ENCODE data around the gene OTOR.

The OTOR gene

GRCh38 chr20:16710781-16711180, 37.4 kb upstream of the OTOR start:
- TF ChIP-seq, protein P1, sequence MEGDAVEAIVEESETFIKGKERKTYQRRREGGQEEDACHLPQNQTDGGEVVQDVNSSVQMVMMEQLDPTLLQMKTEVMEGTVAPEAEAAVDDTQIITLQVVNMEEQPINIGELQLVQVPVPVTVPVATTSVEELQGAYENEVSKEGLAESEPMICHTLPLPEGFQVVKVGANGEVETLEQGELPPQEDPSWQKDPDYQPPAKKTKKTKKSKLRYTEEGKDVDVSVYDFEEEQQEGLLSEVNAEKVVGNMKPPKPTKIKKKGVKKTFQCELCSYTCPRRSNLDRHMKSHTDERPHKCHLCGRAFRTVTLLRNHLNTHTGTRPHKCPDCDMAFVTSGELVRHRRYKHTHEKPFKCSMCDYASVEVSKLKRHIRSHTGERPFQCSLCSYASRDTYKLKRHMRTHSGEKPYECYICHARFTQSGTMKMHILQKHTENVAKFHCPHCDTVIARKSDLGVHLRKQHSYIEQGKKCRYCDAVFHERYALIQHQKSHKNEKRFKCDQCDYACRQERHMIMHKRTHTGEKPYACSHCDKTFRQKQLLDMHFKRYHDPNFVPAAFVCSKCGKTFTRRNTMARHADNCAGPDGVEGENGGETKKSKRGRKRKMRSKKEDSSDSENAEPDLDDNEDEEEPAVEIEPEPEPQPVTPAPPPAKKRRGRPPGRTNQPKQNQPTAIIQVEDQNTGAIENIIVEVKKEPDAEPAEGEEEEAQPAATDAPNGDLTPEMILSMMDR (IDR thresholded peaks at IDR 0.05; ENCODE audit: low read depth, low read length): no peak
- no peak overlapping the region for H3K4me3 ChIP-seq (ENCODE audit: low read depth, low read length)

DNA sequence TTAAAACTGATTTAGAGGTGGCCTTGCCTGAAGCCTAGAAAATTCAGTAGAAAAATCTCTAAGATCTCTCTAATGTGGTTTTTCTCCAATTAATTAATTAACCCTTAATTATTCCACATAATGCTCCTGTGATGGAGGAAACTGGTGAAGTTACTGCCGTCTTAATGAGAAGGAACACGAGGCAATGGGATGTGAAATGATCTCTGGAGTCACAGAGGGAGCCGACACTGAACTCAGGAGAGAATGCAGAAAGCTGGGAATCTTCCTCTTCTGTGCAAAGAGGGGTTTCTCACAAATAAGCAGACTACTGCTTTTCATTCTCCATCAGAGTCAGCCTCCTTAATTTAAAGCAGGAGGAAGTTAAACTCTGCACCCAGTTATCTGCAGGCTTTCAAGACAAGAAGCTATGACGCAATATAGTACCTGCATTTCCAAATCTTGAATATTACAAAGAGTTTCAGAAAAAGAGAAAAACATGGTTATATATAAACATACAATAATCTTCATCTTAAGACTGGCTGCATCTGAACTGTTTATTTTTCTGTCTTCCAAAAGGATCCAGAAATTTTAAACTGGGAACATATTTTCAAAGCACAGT, 36.4 kb upstream of the OTOR start:
- no peak overlapping the region for H3K4me3 ChIP-seq (ENCODE audit: low read depth, low read length)
- TF ChIP-seq, protein P1 (IDR thresholded peaks at IDR 0.05; ENCODE audit: low read depth, low read length): no peak

- H3K4me3 ChIP-seq (ENCODE audit: low read depth, low read length): no peak overlapping the region
- TF ChIP-seq, protein P1 (IDR thresholded peaks at IDR 0.05; ENCODE audit: low read depth, low read length): no peak
Measured at GRCh38 chr20:16712511-16712947, 35.6 kb upstream of the OTOR start.

GRCh38 chr20:16713066-16713465, 35.1 kb upstream of the OTOR start:
- H3K4me3 ChIP-seq (ENCODE audit: low read depth, low read length): no peak overlapping the region
- TF ChIP-seq, protein P1 (IDR thresholded peaks at IDR 0.05; ENCODE audit: low read depth, low read length): no peak

DNA sequence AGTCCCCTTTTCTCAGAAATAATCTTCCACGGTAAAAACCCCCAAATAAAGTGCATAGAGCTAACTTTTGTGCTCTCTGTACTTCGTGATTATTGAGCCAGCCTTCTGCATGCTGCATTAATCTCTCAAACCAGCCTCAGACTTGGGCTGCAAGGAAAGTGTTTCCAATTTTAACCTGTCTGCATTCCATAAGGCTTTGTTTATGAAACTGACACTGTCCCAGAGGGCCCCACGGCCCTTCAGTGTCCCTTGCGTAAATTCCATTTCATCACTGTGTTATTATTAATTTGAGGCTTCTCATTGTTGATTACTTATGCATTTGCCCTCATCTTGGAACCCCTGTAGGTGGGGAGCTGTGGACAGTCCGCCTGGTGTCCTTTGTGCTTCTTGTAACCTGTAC, 33.9 kb upstream of the OTOR start:
- TF ChIP-seq, protein P1 (IDR thresholded peaks at IDR 0.05; ENCODE audit: low read depth, low read length): no peak
- H3K4me3 ChIP-seq (ENCODE audit: low read depth, low read length): no peak overlapping the region

DNA sequence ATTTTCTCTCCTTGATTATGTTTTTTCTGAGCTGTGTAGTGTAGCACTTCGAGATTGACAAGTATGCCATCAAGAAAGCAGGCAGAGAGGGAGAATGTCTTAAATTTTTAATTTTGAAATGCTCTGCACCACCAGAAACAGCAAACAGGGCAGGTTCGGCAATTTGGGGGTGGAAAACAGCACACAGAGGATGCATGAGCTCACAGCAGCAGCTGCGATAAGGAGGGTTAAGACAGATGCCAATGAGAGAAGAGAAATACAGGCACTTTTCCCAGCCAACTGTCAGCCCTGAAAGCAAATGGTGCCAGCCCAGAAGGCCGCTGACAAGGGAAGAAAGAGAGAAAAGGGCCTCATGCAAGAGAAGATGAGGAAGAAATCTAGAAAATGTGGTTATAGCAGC, 33.4 kb upstream of the OTOR start:
- TF ChIP-seq, protein P1 (IDR thresholded peaks at IDR 0.05; ENCODE audit: low read depth, low read length): no peak
- H3K4me3 ChIP-seq (ENCODE audit: low read depth, low read length): no peak overlapping the region

DNA sequence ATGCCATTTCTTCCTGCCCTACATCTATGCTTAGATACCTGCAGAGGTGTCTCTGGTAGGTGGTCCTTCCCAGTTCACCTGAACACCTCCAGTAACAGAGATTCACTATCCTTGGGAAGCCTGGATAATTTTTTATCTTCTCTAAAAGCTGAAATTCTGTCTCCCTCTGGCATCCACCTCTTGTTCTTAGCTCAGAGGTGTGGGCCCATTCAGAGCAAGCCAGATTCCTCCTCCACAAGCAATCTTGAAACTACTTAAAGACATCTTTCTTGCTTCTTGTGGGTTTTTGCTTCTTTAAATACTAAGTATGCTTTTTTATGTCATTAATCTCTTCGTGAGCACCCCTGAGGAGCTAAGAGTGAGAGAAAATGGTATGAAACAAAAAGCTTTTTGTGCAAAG, 28.7 kb upstream of the OTOR start:
- no peak overlapping the region for H3K4me3 ChIP-seq (ENCODE audit: low read depth, low read length)
- TF ChIP-seq, protein P1 (IDR thresholded peaks at IDR 0.05; ENCODE audit: low read depth, low read length): no peak
